Nephron progenitor cell (in vitro differentiated cells): ENCODE measurements around the gene FOXP1.

Experiments used
- DNase-seq: peaks from one replicate; pipeline ENCODE4 v3.0.0; 2021
- H3K27ac Mint-ChIP-seq: 2 replicates; pipeline ENCODE4 v1.8.0; 2021; ENCODE audit warnings: mild to moderate bottlenecking, moderate library complexity, mixed read lengths
- H3K27me3 Mint-ChIP-seq: 2 replicates; pipeline ENCODE4 v1.8.0; 2021; ENCODE audit warnings: mild to moderate bottlenecking, low read depth, mixed read lengths; ENCODE audit not compliant: poor library complexity
- H3K36me3 Mint-ChIP-seq: 2 replicates; pipeline ENCODE4 v1.8.0; 2021; ENCODE audit warnings: low read depth, mixed read lengths
- H3K4me1 Mint-ChIP-seq: 2 replicates; pipeline ENCODE4 v1.8.0; 2021; ENCODE audit warnings: mixed read lengths
- H3K4me3 Mint-ChIP-seq: 2 replicates; pipeline ENCODE4 v1.8.0; 2021; ENCODE audit warnings: mild to moderate bottlenecking, moderate library complexity, mixed read lengths
- H3K9me3 Mint-ChIP-seq: 2 replicates; pipeline ENCODE4 v1.8.0; 2021; ENCODE audit warnings: mild to moderate bottlenecking, moderate library complexity, mixed read lengths
- CTCF ChIP-seq: fragments of 200-600 bp; sonication (generic); IDR thresholded peaks from 2 replicates; pipeline ENCODE4 v1.5.0; 2021; ENCODE audit warnings: antibody characterized with exemption

Gene FOXP1

DNA sequence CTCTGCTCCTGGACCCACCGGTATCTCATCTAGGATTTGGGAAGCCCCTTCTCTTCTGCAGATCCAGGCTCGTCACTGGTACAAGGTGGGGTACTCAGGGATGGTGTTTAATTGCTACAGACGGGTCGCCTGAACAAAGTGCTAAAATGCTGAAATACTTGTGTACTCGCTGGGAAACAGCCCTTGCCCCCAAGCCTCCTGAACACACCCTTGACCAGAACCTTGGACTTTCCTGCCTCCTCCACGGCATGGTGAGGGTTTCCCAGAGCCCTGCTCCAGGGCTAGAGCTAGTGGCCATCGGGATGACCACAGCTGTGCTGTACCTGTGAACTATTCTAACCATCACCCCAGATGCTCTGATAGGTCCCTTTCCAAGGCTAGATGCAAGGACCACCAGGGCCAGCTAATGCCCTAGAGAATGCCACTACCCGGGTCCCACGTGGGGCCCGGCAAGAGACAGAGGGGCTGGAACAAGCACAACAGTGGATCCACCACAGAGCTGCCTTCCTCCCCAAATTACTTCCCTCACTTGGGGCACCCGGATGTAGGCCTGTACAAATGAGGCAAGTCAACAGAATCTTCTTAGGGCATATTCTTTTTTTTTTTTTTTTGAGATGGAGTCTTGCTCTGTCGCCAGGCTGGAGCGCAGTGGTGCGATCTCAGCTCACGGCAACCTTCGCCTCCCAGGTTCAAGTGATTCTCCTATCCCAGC, 267.3 kb downstream of the FOXP1 start:
- H3K9me3 Mint-ChIP-seq: no peaks in the 10 kb centered on the region
- peaks cover 49% of the 10 kb centered on the region for H3K4me1 Mint-ChIP-seq
- DNase-seq: no peak

DNA sequence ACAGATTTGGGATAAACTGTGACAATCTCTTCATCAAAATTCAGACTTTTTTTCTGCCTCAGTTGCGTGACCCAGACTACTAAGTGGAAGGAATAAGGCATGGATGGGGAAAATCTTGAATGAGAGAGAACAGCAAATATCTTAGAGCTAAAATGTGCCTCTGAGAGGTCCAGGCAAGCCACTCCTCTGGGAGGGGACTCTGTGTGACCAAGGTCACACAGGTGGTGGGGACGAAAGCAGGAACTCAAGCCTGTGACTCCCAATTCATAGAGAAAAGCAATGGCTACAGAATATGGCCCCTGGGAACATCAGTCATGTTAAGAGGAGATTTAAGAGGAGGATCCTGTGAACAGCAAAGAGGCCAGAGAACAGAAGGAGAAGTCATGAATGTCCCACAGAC, 268.1 kb downstream of the FOXP1 start:
- Mint-ChIP-seq H3K27ac (no peak overlapping the region), H3K4me3 (peak overlapping the region; percentile 54), H3K4me1 (peaks cover 54% of the 10 kb centered on the region), H3K36me3 (peaks cover 16% of the 10 kb centered on the region), H3K27me3 (peaks cover 3% of the 10 kb centered on the region), H3K9me3 (no peaks in the 10 kb centered on the region)
- DNase-seq: no peak
- no peak for TF ChIP-seq CTCF

More for the DNA sequence above, 267.3 kb downstream of the FOXP1 start:
- Mint-ChIP-seq H3K36me3 (peaks cover 12% of the 10 kb centered on the region), H3K27me3 (peaks cover 3% of the 10 kb centered on the region), H3K27ac (no peak overlapping the region), H3K4me3 (no peak overlapping the region)
- TF ChIP-seq CTCF: no peak

DNA sequence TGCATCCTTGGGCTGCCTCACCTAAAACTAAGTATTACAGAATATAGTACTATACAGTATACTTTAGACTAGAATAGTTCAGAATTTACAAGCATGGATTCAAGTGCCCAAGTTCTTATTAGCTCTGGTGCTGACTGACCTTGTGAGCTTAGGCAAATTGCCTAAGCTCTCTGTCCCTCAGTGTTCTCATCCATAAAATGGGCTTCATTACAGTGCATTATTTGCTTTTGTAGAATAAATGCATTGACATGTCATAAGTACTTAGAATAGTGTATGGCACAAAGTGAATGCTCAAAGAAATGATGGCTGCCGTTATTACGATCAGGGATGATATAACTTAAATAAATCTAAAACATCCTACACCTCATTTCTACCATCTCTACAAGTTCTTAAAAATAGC, 269.7 kb downstream of the FOXP1 start:
- Mint-ChIP-seq H3K27me3 (peaks cover 3% of the 10 kb centered on the region), H3K4me3 (no peak overlapping the region), H3K27ac (no peak overlapping the region), H3K4me1 (peaks cover 65% of the 10 kb centered on the region), H3K9me3 (no peaks in the 10 kb centered on the region), H3K36me3 (peaks cover 19% of the 10 kb centered on the region)
- no peak for TF ChIP-seq CTCF
- DNase-seq: no peak

- no peak for DNase-seq
- no peak overlapping the region for H3K4me3 Mint-ChIP-seq
- no peak for TF ChIP-seq CTCF
- peaks cover 64% of the 10 kb centered on the region for H3K4me1 Mint-ChIP-seq
- no peaks in the 10 kb centered on the region for H3K9me3 Mint-ChIP-seq
- H3K27ac Mint-ChIP-seq: no peak overlapping the region
- H3K36me3 Mint-ChIP-seq: peaks cover 19% of the 10 kb centered on the region
- H3K27me3 Mint-ChIP-seq: peaks cover 3% of the 10 kb centered on the region
These were observed 271.1 kb downstream of the FOXP1 start for GRCh38 chr3:71312461-71312860.

GRCh38 chr3:71311661-71312046, 271.9 kb downstream of the FOXP1 start:
- TF ChIP-seq CTCF: no peak
- H3K36me3 Mint-ChIP-seq: peaks cover 19% of the 10 kb centered on the region
- DNase-seq: no peak
- peaks cover 65% of the 10 kb centered on the region for H3K4me1 Mint-ChIP-seq
- peak overlapping the region; percentile 20 for H3K27ac Mint-ChIP-seq
- no peak overlapping the region for H3K4me3 Mint-ChIP-seq
- no peaks in the 10 kb centered on the region for H3K9me3 Mint-ChIP-seq
- H3K27me3 Mint-ChIP-seq: peaks cover 3% of the 10 kb centered on the region
